HFF-Myc (cell line): ENCODE measurements around the gene GLCE.

ENCODE experiments used
- DNase-seq: peaks from one replicate; pipeline ENCODE4 v3.0.0-alpha.2; 2011; ENCODE audit warnings: low read depth; ENCODE audit errors: extremely low read depth
- H3K4me3 ChIP-seq: replicated peaks from 2 replicates; pipeline ENCODE4 v1.5.1; 2011; ENCODE audit warnings: low read depth, mild to moderate bottlenecking, control low read depth, low read length
- TF ChIP-seq, protein P1 (sequence below): IDR thresholded peaks from 2 replicates; pipeline ENCODE4 v1.5.1; 2012; ENCODE audit warnings: mild to moderate bottlenecking, low read depth, low read length, control low read depth; ENCODE audit errors: missing control alignments

Gene GLCE

DNA sequence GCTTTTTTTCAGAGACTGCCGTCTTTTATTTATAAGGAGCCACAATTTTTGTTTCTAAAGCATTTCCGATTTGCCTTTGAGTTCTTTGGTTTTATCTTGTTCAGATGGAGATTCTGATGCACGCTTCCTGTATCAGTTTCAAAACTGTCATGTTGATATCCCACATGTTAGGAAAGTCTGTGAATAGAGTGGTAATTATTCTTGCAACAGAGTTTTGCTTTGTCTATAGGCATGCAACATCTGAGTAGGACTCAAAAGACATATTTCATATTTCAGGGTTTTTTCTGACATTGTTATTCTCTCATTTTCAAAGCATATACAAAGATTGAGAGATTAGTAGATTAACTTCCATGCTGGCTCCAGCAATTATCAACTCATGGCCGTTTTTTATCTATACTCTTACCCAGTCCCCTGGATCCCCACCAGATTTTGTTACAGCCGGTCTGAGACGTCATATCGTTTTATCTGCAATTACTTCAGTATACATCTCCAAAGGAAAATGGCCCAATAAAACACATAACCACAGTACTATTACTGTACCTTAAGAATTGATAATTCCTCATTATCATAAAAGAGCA is 160.6 kb downstream of the GLCE start:
- TF ChIP-seq, protein P1, sequence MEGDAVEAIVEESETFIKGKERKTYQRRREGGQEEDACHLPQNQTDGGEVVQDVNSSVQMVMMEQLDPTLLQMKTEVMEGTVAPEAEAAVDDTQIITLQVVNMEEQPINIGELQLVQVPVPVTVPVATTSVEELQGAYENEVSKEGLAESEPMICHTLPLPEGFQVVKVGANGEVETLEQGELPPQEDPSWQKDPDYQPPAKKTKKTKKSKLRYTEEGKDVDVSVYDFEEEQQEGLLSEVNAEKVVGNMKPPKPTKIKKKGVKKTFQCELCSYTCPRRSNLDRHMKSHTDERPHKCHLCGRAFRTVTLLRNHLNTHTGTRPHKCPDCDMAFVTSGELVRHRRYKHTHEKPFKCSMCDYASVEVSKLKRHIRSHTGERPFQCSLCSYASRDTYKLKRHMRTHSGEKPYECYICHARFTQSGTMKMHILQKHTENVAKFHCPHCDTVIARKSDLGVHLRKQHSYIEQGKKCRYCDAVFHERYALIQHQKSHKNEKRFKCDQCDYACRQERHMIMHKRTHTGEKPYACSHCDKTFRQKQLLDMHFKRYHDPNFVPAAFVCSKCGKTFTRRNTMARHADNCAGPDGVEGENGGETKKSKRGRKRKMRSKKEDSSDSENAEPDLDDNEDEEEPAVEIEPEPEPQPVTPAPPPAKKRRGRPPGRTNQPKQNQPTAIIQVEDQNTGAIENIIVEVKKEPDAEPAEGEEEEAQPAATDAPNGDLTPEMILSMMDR: no peak
- no peak overlapping the region for H3K4me3 ChIP-seq
- DNase-seq: no peak
